Ishikawa (cell line): ENCODE results near the gene SRGAP1.

Source experiments
- CEBPB ChIP-seq: IDR thresholded peaks from 2 replicates; pipeline ENCODE4 v1.6.1; 2012
- EP300 ChIP-seq: IDR thresholded peaks from 2 replicates; pipeline ENCODE4 v1.6.1; 2012; ENCODE audit warnings: borderline replicate concordance
- RAD21 ChIP-seq: IDR thresholded peaks from 2 replicates; pipeline ENCODE4 v1.6.1; 2012; ENCODE audit warnings: low read depth
- TF ChIP-seq, protein P1 (sequence below): IDR thresholded peaks from 2 replicates; pipeline ENCODE4 v1.6.1; 2012; ENCODE audit warnings: low read depth, mild to moderate bottlenecking

DNA sequence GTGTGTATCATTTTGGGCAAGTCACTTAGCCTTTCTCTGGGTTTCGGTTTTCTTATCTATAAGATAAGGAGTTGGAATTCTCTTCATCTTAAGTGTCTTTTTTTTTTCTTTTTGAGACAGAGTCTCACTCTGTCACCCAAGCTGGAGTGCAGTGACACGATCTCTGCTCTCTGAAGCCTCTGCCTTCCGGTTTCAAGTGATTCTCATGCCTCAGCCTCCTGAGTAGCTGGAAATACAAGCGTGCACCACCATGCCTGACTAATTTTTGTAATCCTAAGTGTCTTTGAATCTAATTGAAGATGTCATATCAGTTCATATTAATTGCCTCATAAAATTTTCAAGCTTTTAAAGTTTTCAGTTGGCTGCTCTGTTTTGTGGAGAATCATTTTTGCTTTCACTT, 4.0 kb downstream of the SRGAP1 start:
- no peak for TF ChIP-seq EP300
- TF ChIP-seq RAD21 = no peak
- TF ChIP-seq, protein P1, sequence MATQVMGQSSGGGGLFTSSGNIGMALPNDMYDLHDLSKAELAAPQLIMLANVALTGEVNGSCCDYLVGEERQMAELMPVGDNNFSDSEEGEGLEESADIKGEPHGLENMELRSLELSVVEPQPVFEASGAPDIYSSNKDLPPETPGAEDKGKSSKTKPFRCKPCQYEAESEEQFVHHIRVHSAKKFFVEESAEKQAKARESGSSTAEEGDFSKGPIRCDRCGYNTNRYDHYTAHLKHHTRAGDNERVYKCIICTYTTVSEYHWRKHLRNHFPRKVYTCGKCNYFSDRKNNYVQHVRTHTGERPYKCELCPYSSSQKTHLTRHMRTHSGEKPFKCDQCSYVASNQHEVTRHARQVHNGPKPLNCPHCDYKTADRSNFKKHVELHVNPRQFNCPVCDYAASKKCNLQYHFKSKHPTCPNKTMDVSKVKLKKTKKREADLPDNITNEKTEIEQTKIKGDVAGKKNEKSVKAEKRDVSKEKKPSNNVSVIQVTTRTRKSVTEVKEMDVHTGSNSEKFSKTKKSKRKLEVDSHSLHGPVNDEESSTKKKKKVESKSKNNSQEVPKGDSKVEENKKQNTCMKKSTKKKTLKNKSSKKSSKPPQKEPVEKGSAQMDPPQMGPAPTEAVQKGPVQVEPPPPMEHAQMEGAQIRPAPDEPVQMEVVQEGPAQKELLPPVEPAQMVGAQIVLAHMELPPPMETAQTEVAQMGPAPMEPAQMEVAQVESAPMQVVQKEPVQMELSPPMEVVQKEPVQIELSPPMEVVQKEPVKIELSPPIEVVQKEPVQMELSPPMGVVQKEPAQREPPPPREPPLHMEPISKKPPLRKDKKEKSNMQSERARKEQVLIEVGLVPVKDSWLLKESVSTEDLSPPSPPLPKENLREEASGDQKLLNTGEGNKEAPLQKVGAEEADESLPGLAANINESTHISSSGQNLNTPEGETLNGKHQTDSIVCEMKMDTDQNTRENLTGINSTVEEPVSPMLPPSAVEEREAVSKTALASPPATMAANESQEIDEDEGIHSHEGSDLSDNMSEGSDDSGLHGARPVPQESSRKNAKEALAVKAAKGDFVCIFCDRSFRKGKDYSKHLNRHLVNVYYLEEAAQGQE = no peak
- TF ChIP-seq CEBPB = no peak
